ENCODE measurements around the gene ANKRD52.

DNA sequence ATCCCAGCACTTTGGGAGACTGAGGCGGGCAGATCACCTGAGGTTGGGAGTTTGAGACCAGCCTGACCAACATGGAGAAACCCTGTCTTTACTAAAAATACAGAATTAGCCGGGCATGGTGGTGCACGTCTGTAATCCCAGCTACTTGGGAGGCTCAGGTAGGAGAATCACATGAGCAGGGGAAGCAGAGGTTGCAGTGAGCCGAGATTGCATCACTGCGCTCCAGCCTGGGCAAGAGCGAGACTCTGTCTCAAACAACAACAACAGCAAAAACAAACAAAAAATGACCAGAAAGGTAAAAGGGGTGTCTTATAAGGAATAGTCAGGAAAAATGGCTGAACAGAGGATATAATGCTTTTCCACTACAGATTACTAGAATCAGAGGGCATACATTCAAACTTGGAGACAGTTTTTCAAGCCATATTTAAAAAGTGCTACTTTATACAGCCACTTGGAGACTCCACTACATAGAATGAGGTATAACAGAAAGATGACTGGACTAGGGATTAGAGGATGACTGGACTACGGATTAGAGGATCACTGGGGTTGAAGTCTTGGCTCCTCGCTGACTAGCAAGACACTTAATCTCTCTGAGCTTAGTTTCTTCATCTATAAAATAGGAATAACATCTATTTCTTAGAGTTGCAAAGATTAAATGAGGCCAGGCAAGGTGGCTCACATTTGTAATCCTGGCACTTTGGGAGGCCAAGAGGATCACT, 46.8 kb upstream of the ANKRD52 start:
- TF ChIP-seq POLR2AphosphoS5 (IDR thresholded peaks at IDR 0.05; ENCODE audit: low read depth, low read length) (no peak), TAF1 (IDR thresholded peaks at IDR 0.05; ENCODE audit: low read depth, low read length) (no peak), POLR2A (IDR thresholded peaks at IDR 0.05; ENCODE audit: low read depth, low read length) (no peak), SPI1 (IDR thresholded peaks at IDR 0.05; ENCODE audit: low read depth, low read length) (no peak)
